Loucy (cell line): ENCODE data around the gene LEMD1.
"Not testable (repeated sequence)": the region's sequence is repeated elsewhere in the genome, so short reads cannot be mapped to it uniquely, and the experiment has no call there.

Experiments used
- H2AFZ ChIP-seq: fragments of 200-600 bp; sonication (generic); 2 replicates; pipeline ENCODE4 v1.6.0; 2016; ENCODE audit warnings: antibody characterized with exemption, mild to moderate bottlenecking, low read length, moderate library complexity
- H3F3A ChIP-seq: fragments of 200-600 bp; 2 replicates; pipeline ENCODE4 v1.6.0; 2016; ENCODE audit warnings: antibody characterized with exemption, low read depth, mild to moderate bottlenecking
- H3K27me3 ChIP-seq: fragments of 200-600 bp; sonication (generic); 2 replicates; pipeline ENCODE4 v1.6.1; 2014; ENCODE audit warnings: low read length, mild to moderate bottlenecking; ENCODE audit not compliant: insufficient read depth, poor library complexity, severe bottlenecking
- H3K36me3 ChIP-seq: fragments of 200-600 bp; sonication (generic); 2 replicates; pipeline ENCODE4 v1.6.1; 2016; ENCODE audit warnings: low read length; ENCODE audit not compliant: insufficient read depth
- H3K4me1 ChIP-seq: fragments of 200-600 bp; sonication (generic); 2 replicates; pipeline ENCODE4 v1.5.1; 2014; ENCODE audit warnings: low read length, mild to moderate bottlenecking; ENCODE audit not compliant: insufficient read depth, poor library complexity, severe bottlenecking
- H3K4me2 ChIP-seq: fragments of 200-600 bp; sonication (generic); 2 replicates; pipeline ENCODE4 v1.6.0; 2014; ENCODE audit warnings: antibody characterized with exemption, low read length, low read depth, mild to moderate bottlenecking; ENCODE audit not compliant: poor library complexity, severe bottlenecking
- H3K4me3 ChIP-seq: fragments of 200-600 bp; sonication (generic); 2 replicates; pipeline ENCODE4 v1.5.1; 2014; ENCODE audit warnings: low read length, mild to moderate bottlenecking, mixed read lengths; ENCODE audit not compliant: poor library complexity, severe bottlenecking
- H3K79me2 ChIP-seq: fragments of 200-600 bp; sonication (generic); 2 replicates; pipeline ENCODE4 v1.6.1; 2014; ENCODE audit warnings: low read length; ENCODE audit not compliant: insufficient read depth
- H3K9ac ChIP-seq: fragments of 200-600 bp; sonication (generic); 2 replicates; pipeline ENCODE4 v1.6.0; 2014; ENCODE audit warnings: mild to moderate bottlenecking, low read depth, low read length, moderate library complexity; ENCODE audit not compliant: poor library complexity, severe bottlenecking
- H3K9me2 ChIP-seq: fragments of 200-600 bp; sonication (generic); replicated peaks from 2 replicates; pipeline ENCODE4 v1.6.1; 2016; ENCODE audit warnings: low read depth, low read length, mixed read lengths
- H3K9me3 ChIP-seq: fragments of 200-600 bp; sonication (generic); 2 replicates; pipeline ENCODE4 v1.6.1; 2014; ENCODE audit warnings: mild to moderate bottlenecking, antibody characterized with exemption, low read length, low read depth; ENCODE audit not compliant: insufficient read depth
- H4K20me1 ChIP-seq: fragments of 200-600 bp; sonication (generic); 2 replicates; pipeline ENCODE4 v1.6.0; 2014; ENCODE audit warnings: antibody characterized with exemption, low read length, mild to moderate bottlenecking; ENCODE audit not compliant: insufficient read depth, poor library complexity, severe bottlenecking
- EZH2phosphoT487 ChIP-seq: fragments of 200-600 bp; IDR thresholded peaks from 2 replicates; pipeline ENCODE4 v1.6.1; 2018; ENCODE audit warnings: antibody characterized with exemption, mild to moderate bottlenecking, moderate library complexity, borderline replicate concordance
- TF ChIP-seq, protein P1 (sequence below): fragments of 200-600 bp; sonication (generic); conservative IDR thresholded peaks from 2 replicates; pipeline ENCODE4 v1.5.1; 2014; ENCODE audit warnings: mild to moderate bottlenecking, antibody characterized with exemption, low read length

Gene LEMD1

DNA sequence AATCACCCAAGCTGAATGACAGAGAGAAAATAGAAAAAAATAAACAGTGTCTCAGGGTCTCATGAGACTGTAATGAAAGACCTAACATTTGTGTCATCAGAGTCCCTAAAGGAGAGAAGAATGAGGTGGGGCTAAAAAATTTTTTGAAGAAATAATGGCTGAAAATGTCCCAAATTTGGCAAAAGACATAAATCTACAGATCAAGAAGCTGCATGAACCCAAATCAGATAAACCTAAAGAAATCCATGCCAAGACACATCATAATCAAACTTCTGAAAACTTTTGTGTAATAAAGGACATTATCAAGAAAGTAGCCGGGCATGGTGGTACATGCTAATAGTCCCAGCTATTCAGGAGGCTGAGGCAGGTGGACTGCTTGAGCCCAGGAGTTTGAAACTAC lies 29.2 kb downstream of the LEMD1 start:
- no peaks in the 10 kb centered on the region for H3K27me3 ChIP-seq
- H3K4me3 ChIP-seq = no peak overlapping the region
- no peaks in the 10 kb centered on the region for H3K4me1 ChIP-seq
- H3K79me2 ChIP-seq = no peaks in the 10 kb centered on the region
- no peaks in the 10 kb centered on the region for H4K20me1 ChIP-seq
- H3F3A ChIP-seq = no peaks in the 10 kb centered on the region
- H3K9me2 ChIP-seq = no peaks in the 10 kb centered on the region
- H3K36me3 ChIP-seq = no peaks in the 10 kb centered on the region
- no peaks in the 10 kb centered on the region for H3K9me3 ChIP-seq
- H3K4me2 ChIP-seq = no peak overlapping the region
- no peak overlapping the region for H3K9ac ChIP-seq
- TF ChIP-seq EZH2phosphoT487 = no peak
- TF ChIP-seq, protein P1, sequence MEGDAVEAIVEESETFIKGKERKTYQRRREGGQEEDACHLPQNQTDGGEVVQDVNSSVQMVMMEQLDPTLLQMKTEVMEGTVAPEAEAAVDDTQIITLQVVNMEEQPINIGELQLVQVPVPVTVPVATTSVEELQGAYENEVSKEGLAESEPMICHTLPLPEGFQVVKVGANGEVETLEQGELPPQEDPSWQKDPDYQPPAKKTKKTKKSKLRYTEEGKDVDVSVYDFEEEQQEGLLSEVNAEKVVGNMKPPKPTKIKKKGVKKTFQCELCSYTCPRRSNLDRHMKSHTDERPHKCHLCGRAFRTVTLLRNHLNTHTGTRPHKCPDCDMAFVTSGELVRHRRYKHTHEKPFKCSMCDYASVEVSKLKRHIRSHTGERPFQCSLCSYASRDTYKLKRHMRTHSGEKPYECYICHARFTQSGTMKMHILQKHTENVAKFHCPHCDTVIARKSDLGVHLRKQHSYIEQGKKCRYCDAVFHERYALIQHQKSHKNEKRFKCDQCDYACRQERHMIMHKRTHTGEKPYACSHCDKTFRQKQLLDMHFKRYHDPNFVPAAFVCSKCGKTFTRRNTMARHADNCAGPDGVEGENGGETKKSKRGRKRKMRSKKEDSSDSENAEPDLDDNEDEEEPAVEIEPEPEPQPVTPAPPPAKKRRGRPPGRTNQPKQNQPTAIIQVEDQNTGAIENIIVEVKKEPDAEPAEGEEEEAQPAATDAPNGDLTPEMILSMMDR = no peak
- H2AFZ ChIP-seq = no peak overlapping the region

DNA sequence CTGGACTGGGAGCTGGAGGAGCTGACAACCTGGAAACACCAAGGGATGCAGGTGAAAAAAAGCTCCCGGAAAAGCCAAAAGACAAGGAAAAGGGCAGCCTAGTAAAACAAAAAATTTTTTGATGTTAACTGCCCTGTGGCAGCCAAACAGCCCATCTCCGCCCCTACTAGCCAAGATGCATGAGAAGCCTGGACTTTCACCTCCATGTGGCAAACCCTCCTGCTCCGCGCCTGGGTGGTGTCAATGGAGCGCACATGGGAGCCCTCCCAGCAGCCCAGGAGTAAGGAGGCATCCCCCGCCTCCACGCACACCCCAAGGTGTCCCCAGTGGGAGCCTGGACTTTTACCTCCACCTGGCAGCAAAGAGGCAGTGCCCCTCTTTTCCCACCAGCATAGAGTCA lies 30.5 kb downstream of the LEMD1 start:
- H3F3A ChIP-seq = no peaks in the 10 kb centered on the region
- H3K4me1 ChIP-seq = no peaks in the 10 kb centered on the region

DNA sequence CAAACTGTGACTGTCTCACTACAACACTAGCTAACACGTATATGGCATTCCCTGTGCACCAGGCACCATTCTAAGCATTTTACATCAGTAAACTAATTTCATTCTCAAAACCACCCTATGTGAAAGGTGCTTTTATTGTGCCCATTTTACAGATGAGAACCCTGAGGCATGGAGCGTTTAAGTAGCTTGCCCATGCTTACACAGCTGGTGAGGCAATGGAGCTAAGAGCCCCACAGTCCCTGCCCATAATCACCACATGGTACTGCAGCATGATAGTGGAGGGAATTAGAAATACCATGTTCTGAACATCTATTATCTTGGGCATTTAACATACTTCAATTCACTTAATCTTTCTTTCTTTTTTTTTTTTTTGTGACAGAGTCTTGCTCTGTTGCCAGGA lies 34.0 kb downstream of the LEMD1 start:
- Histone ChIP-seq H3K4me1 (no peaks in the 10 kb centered on the region), H3K9me2 (no peaks in the 10 kb centered on the region), H3F3A (no peaks in the 10 kb centered on the region), H3K4me2 (no peak overlapping the region), H3K36me3 (no peaks in the 10 kb centered on the region), H2AFZ (no peak overlapping the region), H3K27me3 (no peaks in the 10 kb centered on the region), H3K79me2 (no peaks in the 10 kb centered on the region), H3K4me3 (no peak overlapping the region), H4K20me1 (no peaks in the 10 kb centered on the region), H3K9ac (no peak overlapping the region), H3K9me3 (no peaks in the 10 kb centered on the region)
- TF ChIP-seq EZH2phosphoT487 = no peak
- TF ChIP-seq, protein P1 = no peak

More for the DNA sequence above, 30.5 kb downstream of the LEMD1 start:
- no peak overlapping the region for H3K4me3 ChIP-seq
- no peak overlapping the region for H3K4me2 ChIP-seq
- no peaks in the 10 kb centered on the region for H3K9me2 ChIP-seq
- no peaks in the 10 kb centered on the region for H3K27me3 ChIP-seq
- H3K36me3 ChIP-seq = no peaks in the 10 kb centered on the region
- no peak overlapping the region for H3K9ac ChIP-seq
- H3K79me2 ChIP-seq = no peaks in the 10 kb centered on the region
- TF ChIP-seq, protein P1 = no peak
- no peak for TF ChIP-seq EZH2phosphoT487
- no peaks in the 10 kb centered on the region for H4K20me1 ChIP-seq
- no peak overlapping the region for H2AFZ ChIP-seq
- no peaks in the 10 kb centered on the region for H3K9me3 ChIP-seq

DNA sequence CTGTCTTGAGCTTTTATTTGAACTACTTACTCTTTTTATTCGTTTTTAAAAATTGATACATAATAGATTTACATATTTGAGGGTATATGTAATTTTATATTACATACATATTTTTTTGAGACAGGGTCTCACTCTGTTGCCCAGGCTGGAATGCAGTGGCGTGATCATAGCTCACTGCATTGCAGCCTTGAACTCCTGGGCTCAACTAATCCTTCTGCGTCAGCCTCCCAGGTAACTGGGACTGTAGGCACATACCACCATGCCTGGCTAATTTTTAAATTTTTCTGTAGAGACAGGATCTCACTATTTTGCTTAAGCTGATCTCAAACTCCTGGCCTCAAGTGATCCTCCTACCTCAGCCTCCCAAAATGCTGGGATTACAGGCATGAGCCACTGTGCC lies 38.9 kb downstream of the LEMD1 start:
- not testable (repeated sequence) for H3K4me3 ChIP-seq, H3F3A ChIP-seq, H3K9me2 ChIP-seq, H3K79me2 ChIP-seq, H3K4me1 ChIP-seq, H2AFZ ChIP-seq, H4K20me1 ChIP-seq, H3K9me3 ChIP-seq, H3K9ac ChIP-seq, H3K4me2 ChIP-seq, H3K27me3 ChIP-seq, H3K36me3 ChIP-seq
